K562 (cell line): ENCODE data around the gene GPR15LG. TPM values are rescaled to one million over a fixed set of nuclear protein-coding genes. Genes with fewer than 3 reads are reported as not detected.

Experiments
- ATAC-seq: fragments of 200-7000 bp; cut with Tn5 transposase; 3 replicates; pipeline ENCODE4 v1.9.1; 2020; ENCODE audit warnings: moderate library complexity
- BruUV-seq: library from RNA; stranded (reverse); fragments of 400-500 nt; replicated peaks from 2 replicates; lab custom pipeline; 2021; lab: Mats Ljungman, UMichigan
- CTCF ChIA-PET: fragments of 300-600 bp; formaldehyde crosslinking; extraction: SDS; loops from one replicate; lab custom pipeline; 2021; ENCODE audit warnings: low intra/inter-chr PET ratio; lab: Yijun Ruan, JAX
- POLR2A ChIA-PET: fragments of 300-600, 350-650 bp; sonication (Branson Sonifier 250); formaldehyde crosslinking; extraction: SDS; loops from one replicate; lab custom pipeline; 2021; ENCODE audit warnings: antibody characterized with exemption, inconsistent platforms; lab: Yijun Ruan, JAX
- DNase-seq, 4 experiments: peaks; one replicate each; pipeline versions ENCODE4 v3.0.0 to v3.0.0-alpha.2; 2011 to 2018; ENCODE audit warnings: low spot score in 3 of 4, mixed read lengths in 3 of 4; ENCODE audit errors: extremely low read depth in 1 of 4
- FAIRE-seq: peaks from 2 replicates; lab custom pipeline; 2011; peaks lifted over from hg19 to GRCh38; lab: Jason Lieb, UNC
- H2AFZ ChIP-seq: 2 replicates; pipeline ENCODE4 v1.6.0; 2011; ENCODE audit warnings: low read depth, low read length, control low read depth, inconsistent platforms
- H3K27ac ChIP-seq: fragments of 200-600 bp; 3 replicates; pipeline ENCODE4 v1.8.0; 2011; ENCODE audit warnings: low read depth, mild to moderate bottlenecking, control low read depth, inconsistent platforms, low read length, moderate library complexity, mixed read lengths; ENCODE audit errors: extremely low read depth
- H3K27me3 ChIP-seq, 2 experiments: fragments of 300-600 bp in 1 of 2; 2 replicates in 1 of 2; 3 replicates in 1 of 2; pipeline versions ENCODE4 v1.6.0 to v1.8.0; 2011; ENCODE audit warnings: inconsistent platforms in 2 of 2, low read length in 2 of 2, mild to moderate bottlenecking in 1 of 2, mixed read lengths in 1 of 2, moderate library complexity in 1 of 2; ENCODE audit not compliant: control insufficient read depth in 2 of 2, insufficient read depth in 2 of 2
- H3K36me3 ChIP-seq: fragments of 300-600 bp; 3 replicates; pipeline ENCODE4 v1.8.0; 2011; ENCODE audit warnings: mild to moderate bottlenecking, low read length, inconsistent platforms; ENCODE audit not compliant: control insufficient read depth, insufficient read depth
- H3K4me1 ChIP-seq, 2 experiments: fragments of 200-600 bp in 1 of 2; replicated peaks in 1 of 2; 2 replicates in 1 of 2; 3 replicates in 1 of 2; pipeline versions ENCODE4 v1.5.1 to v1.8.0; 2011; ENCODE audit warnings: inconsistent platforms in 2 of 2, low read length in 2 of 2, mild to moderate bottlenecking in 1 of 2, mixed read lengths in 1 of 2, moderate library complexity in 1 of 2; ENCODE audit not compliant: control insufficient read depth in 2 of 2, insufficient read depth in 2 of 2
- H3K4me2 ChIP-seq: 2 replicates; pipeline ENCODE4 v1.6.1; 2011; ENCODE audit warnings: low read length, control low read depth, inconsistent platforms, mixed read lengths; ENCODE audit not compliant: insufficient read depth
- H3K4me3 ChIP-seq: fragments of 200-600 bp; sonication (generic), shearing (Covaris generic); 2 replicates; pipeline ENCODE4 v1.5.1; 2016; ENCODE audit warnings: control low read depth, inconsistent platforms
- H3K79me2 ChIP-seq: fragments of 200-600 bp; 3 replicates; pipeline ENCODE4 v1.8.0; 2011; ENCODE audit warnings: low read length, inconsistent platforms; ENCODE audit not compliant: control insufficient read depth, insufficient read depth
- H3K9ac ChIP-seq, 2 experiments: 2 replicates each; pipeline versions ENCODE4 v1.6.0 to v1.6.1; 2011; ENCODE audit warnings: low read depth in 2 of 2, low read length in 2 of 2, control low read depth in 1 of 2, inconsistent platforms in 1 of 2, mild to moderate bottlenecking in 1 of 2, mixed read lengths in 1 of 2; ENCODE audit not compliant: insufficient read depth in 1 of 2
- H3K9me1 ChIP-seq: one replicate; pipeline ENCODE4 v1.6.0; 2011; ENCODE audit warnings: inconsistent platforms, mild to moderate bottlenecking, low read length, moderate library complexity; ENCODE audit not compliant: control insufficient read depth, insufficient read depth
- H3K9me3 ChIP-seq: replicated peaks from 2 replicates; pipeline ENCODE4 v1.5.1; 2011; ENCODE audit warnings: low read depth, low read length, inconsistent platforms; ENCODE audit not compliant: control insufficient read depth, insufficient read depth
- H4K20me1 ChIP-seq: replicated peaks from 2 replicates; pipeline ENCODE4 v1.6.1; 2011; ENCODE audit warnings: low read length, inconsistent platforms, mixed read lengths; ENCODE audit not compliant: control insufficient read depth, insufficient read depth
- NR1H2 ChIP-seq: sonication (generic); formaldehyde crosslinking; IDR thresholded peaks from 2 replicates; pipeline ENCODE4 v1.4.0; 2020; ENCODE audit warnings: mild to moderate bottlenecking, missing genetic modification reagents
- TOE1 ChIP-seq, 2 experiments: fragments of 450-650 bp in 1 of 2; sonication (generic) in 1 of 2; formaldehyde crosslinking in 1 of 2; IDR thresholded peaks; 2 replicates each; pipeline versions ENCODE4 v1.7.1 to v1.8.0; 2016 to 2022; ENCODE audit warnings: borderline replicate concordance in 2 of 2, mild to moderate bottlenecking in 2 of 2, antibody characterized with exemption in 1 of 2, inconsistent platforms in 1 of 2, low read depth in 1 of 2, missing genetic modification reagents in 1 of 2, moderate library complexity in 1 of 2
- ZNF57 ChIP-seq: fragments of 450-650 bp; formaldehyde crosslinking; IDR thresholded peaks from 2 replicates; pipeline ENCODE4 v1.4.0; 2020; ENCODE audit warnings: mild to moderate bottlenecking, moderate library complexity
- WGBS: fragments of 100-300 bp; shearing (Covaris generic); methylation state at CpG from one replicate; pipeline ENCODE4 v1.1.6; 2016; ENCODE audit warnings: low coverage, mixed read lengths; ENCODE audit not compliant: insufficient coverage; ENCODE audit errors: missing lambda C conversion rate; 5-methylcytosine and 5-hydroxymethylcytosine counted together
- in situ Hi-C: fragments of 300-500 bp; cut with MboI; formaldehyde crosslinking; loops from 4 replicates; pipeline ENCODE4 v1.15.0; 2018; ENCODE audit warnings: inconsistent platforms, mixed read lengths
- intact Hi-C: fragments of 100-400 bp; cut with micrococcal nuclease; formaldehyde crosslinking; loops from 2 replicates; pipeline ENCODE4 v1.14.2; 2022
- polyA plus RNA-seq, 8 experiments: library from polyadenylated mRNA; depleted of rRNA in 4 of 8; stranded (reverse) in 5 of 8; unstranded in 3 of 8; fragments of >200 nt; fragmentation: Nextera tagmentation in 2 of 8; fragmentation: Illumina TruSeq in 1 of 8; extraction: Ambion mirVana in 2 of 8; extraction: Trizol in 1 of 8; gene quantifications; 2 replicates each; pipeline versions ENCODE4 v1.2.1 to v1.2.3, GENCODE V29; 2011 to 2014; ENCODE audit warnings: inconsistent platforms in 1 of 8, missing spikeins in 1 of 8
- total RNA-seq, 7 experiments: library from RNA; depleted of rRNA in 6 of 7; stranded (reverse); fragments of >200 nt in 6 of 7; fragmentation: Illumina TruSeq in 2 of 7; extraction: Trizol in 2 of 7; gene quantifications; 2 replicates each; pipeline versions ENCODE4 v1.2.1 to v1.2.3, GENCODE V29; 2011 to 2021; ENCODE audit warnings: low replicate concordance in 1 of 7
- TF ChIP-seq, protein P1 (sequence below): fragments of 450-650 bp; conservative IDR thresholded peaks from 2 replicates; pipeline ENCODE4 v1.6.1; 2016; ENCODE audit warnings: missing genetic modification characterization, low read depth, mild to moderate bottlenecking, missing compliant biosample characterization, moderate library complexity

GPR15LG gene
- total and polyA plus RNA-seq, 9 of the 15 experiments (the other 6 are each of a cell fraction or from before 2014, with no cell fraction given) = 0.51 TPM; not detected in 8

DNA sequence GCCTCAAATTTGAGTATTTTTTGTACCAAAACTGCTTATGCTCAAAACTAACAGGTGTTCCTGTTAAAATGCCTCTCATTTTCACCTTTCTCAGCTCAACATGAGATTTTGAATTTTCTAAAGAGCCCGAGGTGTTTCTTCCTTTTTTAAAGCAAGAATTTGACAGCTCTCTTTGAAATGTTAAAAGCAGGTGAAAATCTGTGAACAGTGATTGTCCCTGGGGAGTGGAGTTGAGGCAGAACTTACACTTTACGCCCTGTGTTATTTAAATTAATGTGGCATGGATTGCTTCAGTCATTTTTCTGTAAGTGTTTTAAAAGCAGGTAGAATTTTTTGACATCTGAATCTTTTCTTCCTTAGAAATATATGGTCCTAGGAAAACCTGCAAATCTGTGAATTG, 9.2 kb upstream of the GPR15LG start:
- WGBS = 8% methylated on average over 2 of the region's 2 CpGs
- BruUV-seq = no TSS peak
- Histone ChIP-seq H3K36me3 (no peaks in the 10 kb centered on the region), H3K4me2 (no peak overlapping the region), H3K79me2 (no peaks in the 10 kb centered on the region), H4K20me1 (no peaks in the 10 kb centered on the region), H3K4me3 (no peak overlapping the region), H3K9me3 (0 out of 2 replicates have a peak, but pooled peaks cover 1% of the 10 kb centered on the region), H3K4me1 (no peaks in the 10 kb centered on the region), H3K9me1 (no peaks in the 10 kb centered on the region), H3K9ac (no peak overlapping the region), H3K27me3 (peaks cover 27 to 30% of the 10 kb centered on the region in 2 experiments), H2AFZ (no peak overlapping the region), H3K27ac (no peak overlapping the region)
- intact Hi-C loops = no loop called here
- no peak for FAIRE-seq
- TF ChIP-seq TOE1 (IDR thresholded peaks at IDR 0.05; ENCODE audit: borderline replicate concordance) (no peak), TOE1 (CRISPR knock-in tag; IDR thresholded peaks at IDR 0.05; ENCODE audit: borderline replicate concordance, low read depth) (no peak), NR1H2 (CRISPR knock-in tag) (no peak), ZNF57 (CRISPR knock-in tag) (no peak)
- TF ChIP-seq, protein P1, sequence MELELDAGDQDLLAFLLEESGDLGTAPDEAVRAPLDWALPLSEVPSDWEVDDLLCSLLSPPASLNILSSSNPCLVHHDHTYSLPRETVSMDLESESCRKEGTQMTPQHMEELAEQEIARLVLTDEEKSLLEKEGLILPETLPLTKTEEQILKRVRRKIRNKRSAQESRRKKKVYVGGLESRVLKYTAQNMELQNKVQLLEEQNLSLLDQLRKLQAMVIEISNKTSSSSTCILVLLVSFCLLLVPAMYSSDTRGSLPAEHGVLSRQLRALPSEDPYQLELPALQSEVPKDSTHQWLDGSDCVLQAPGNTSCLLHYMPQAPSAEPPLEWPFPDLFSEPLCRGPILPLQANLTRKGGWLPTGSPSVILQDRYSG (tag) = no peak
- no peak for DNase-seq
- ChIA-PET CTCF (no interaction called here), POLR2A (interaction anchor here (2.3 kb wide), 1 partner anchor 8 kb away, joined by 10 read pairs; no protein-coding TSS in a partner anchor)
- ATAC-seq = no peak
- in situ Hi-C loops = no loop called here
